Neural progenitor cell (in vitro differentiated cells): ENCODE results near the gene METTL25B. TPM values are rescaled to one million over a fixed set of nuclear protein-coding genes. Genes with fewer than 3 reads are reported as not detected.

Experiments used
- DNase-seq: peaks from one replicate; pipeline ENCODE4 v3.0.0-alpha.2; 2016; ENCODE audit warnings: low spot score
- H2AFZ ChIP-seq: fragments of 200-600 bp; sonication (generic); replicated peaks from 2 replicates; pipeline ENCODE4 v1.6.1; 2016; ENCODE audit warnings: antibody characterized with exemption
- H3F3A ChIP-seq: fragments of 200-600 bp; sonication (generic); 2 replicates; pipeline ENCODE4 v1.6.1; 2016; ENCODE audit warnings: antibody characterized with exemption, low read depth
- H3K27ac ChIP-seq: fragments of 200-600 bp; sonication (generic); 2 replicates; pipeline ENCODE4 v1.5.1; 2016; ENCODE audit warnings: mild to moderate bottlenecking
- H3K27me3 ChIP-seq: fragments of 200-600 bp; sonication (generic); 2 replicates; pipeline ENCODE4 v1.6.1; 2016; ENCODE audit warnings: mild to moderate bottlenecking, moderate library complexity
- H3K36me3 ChIP-seq: fragments of 200-600 bp; sonication (generic); 2 replicates; pipeline ENCODE4 v1.5.1; 2016
- H3K4me1 ChIP-seq: fragments of 200-600 bp; sonication (generic); 2 replicates; pipeline ENCODE4 v1.6.1; 2016; ENCODE audit warnings: mixed run types
- H3K4me2 ChIP-seq: fragments of 200-600 bp; sonication (generic); 2 replicates; pipeline ENCODE4 v1.6.1; 2016
- H3K4me3 ChIP-seq: fragments of 200-600 bp; sonication (generic); 2 replicates; pipeline ENCODE4 v1.5.1; 2016
- H3K79me2 ChIP-seq: fragments of 200-600 bp; sonication (generic); 2 replicates; pipeline ENCODE4 v1.6.1; 2016; ENCODE audit warnings: low read depth
- H3K9ac ChIP-seq: fragments of 200-600 bp; sonication (generic); 2 replicates; pipeline ENCODE4 v1.6.1; 2016
- H3K9me3 ChIP-seq: fragments of 200-600 bp; sonication (generic); 2 replicates; pipeline ENCODE4 v1.5.1; 2016; ENCODE audit warnings: low read depth
- H4K20me1 ChIP-seq: fragments of 200-600 bp; sonication (generic); 2 replicates; pipeline ENCODE4 v1.6.1; 2016; ENCODE audit warnings: low read depth
- H3K27ac Mint-ChIP-seq: 3 replicates; pipeline ENCODE4 v1.8.0; 2021; ENCODE audit warnings: mixed read lengths
- H3K27me3 Mint-ChIP-seq: 2 replicates; pipeline ENCODE4 v1.8.0; 2022; ENCODE audit warnings: low read depth, mild to moderate bottlenecking, inconsistent platforms, moderate library complexity, mixed read lengths; ENCODE audit not compliant: insufficient read depth
- H3K36me3 Mint-ChIP-seq: 3 replicates; pipeline ENCODE4 v1.8.0; 2021; ENCODE audit warnings: mixed read lengths
- H3K4me1 Mint-ChIP-seq: 3 replicates; pipeline ENCODE4 v1.8.0; 2021; ENCODE audit warnings: mixed read lengths
- H3K4me3 Mint-ChIP-seq: 3 replicates; pipeline ENCODE4 v1.8.0; 2021; ENCODE audit warnings: mild to moderate bottlenecking, moderate library complexity, mixed read lengths
- H3K9me3 Mint-ChIP-seq: 3 replicates; pipeline ENCODE4 v1.8.0; 2020; ENCODE audit warnings: mixed read lengths
- EZH2 ChIP-seq: fragments of 200-600 bp; sonication (generic); IDR thresholded peaks from 2 replicates; pipeline ENCODE4 v1.6.1; 2017; ENCODE audit warnings: antibody characterized with exemption, mild to moderate bottlenecking, moderate library complexity
- EZH2phosphoT487 ChIP-seq: fragments of 200-600 bp; sonication (generic); IDR thresholded peaks from 2 replicates; pipeline ENCODE4 v1.6.1; 2017; ENCODE audit warnings: antibody characterized with exemption
- total RNA-seq: library from RNA; depleted of rRNA; stranded (reverse); fragments of >200 nt; gene quantifications from 2 replicates; pipeline ENCODE4 v1.2.3, GENCODE V29; 2015; ENCODE audit warnings: low replicate concordance
- TF ChIP-seq, protein P1 (sequence below): fragments of 200-600 bp; sonication (generic); IDR thresholded peaks from 2 replicates; pipeline ENCODE4 v1.5.1; 2017; ENCODE audit warnings: antibody characterized with exemption, mild to moderate bottlenecking

METTL25B gene
- total RNA-seq, 1 donor from 2014 or later = 21.4 TPM

DNA sequence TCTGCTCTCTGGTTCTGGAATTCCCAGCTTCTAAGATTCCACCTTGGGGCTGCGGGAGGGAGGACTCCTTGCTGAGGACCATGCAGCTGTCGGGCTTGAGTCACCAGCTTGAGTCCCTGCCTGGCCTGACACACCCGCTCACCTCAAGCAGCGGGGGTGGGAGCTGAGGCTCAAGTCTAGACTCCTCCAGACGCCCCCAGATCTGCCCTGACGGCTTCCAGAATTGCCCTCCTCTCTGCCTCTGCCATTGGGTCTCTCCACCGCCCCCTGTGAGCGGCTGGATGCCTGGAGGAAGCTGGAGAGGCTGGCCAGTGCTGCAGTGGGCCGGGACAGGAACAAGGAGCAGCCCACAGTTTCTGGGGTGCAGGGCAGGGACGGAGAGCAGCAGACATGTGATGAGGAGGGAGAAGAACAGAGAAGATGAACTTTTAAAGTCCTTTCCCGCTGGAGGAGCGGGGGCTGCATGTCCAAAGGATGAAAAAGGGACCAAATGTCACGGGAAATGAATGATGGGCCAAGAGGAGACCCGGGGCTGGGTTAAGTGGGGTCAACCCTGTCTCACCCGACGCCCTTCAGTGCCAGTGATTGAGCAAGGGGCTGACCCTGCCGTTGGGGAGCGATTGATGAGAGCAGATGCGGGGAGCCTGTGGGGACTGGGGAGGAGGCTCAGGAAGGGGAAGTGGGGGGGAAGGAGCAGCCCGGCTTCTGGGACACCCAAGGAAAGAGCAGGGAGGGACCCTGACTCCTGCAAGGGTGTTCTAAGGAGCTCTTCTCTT, 36.4 kb upstream of the METTL25B start:
- no peak overlapping the region for H3K27ac ChIP-seq
- H3K9ac ChIP-seq = no peak overlapping the region
- Mint-ChIP-seq H3K4me1 (peaks cover 64% of the 10 kb centered on the region), H3K27ac (peak overlapping the region; percentile 17), H3K9me3 (no peaks in the 10 kb centered on the region), H3K36me3 (peaks cover 1% of the 10 kb centered on the region), H3K4me3 (peak overlapping the region; percentile 42), H3K27me3 (peaks cover 18% of the 10 kb centered on the region)
- H3F3A ChIP-seq = peaks cover 57% of the 10 kb centered on the region
- TF ChIP-seq, protein P1, sequence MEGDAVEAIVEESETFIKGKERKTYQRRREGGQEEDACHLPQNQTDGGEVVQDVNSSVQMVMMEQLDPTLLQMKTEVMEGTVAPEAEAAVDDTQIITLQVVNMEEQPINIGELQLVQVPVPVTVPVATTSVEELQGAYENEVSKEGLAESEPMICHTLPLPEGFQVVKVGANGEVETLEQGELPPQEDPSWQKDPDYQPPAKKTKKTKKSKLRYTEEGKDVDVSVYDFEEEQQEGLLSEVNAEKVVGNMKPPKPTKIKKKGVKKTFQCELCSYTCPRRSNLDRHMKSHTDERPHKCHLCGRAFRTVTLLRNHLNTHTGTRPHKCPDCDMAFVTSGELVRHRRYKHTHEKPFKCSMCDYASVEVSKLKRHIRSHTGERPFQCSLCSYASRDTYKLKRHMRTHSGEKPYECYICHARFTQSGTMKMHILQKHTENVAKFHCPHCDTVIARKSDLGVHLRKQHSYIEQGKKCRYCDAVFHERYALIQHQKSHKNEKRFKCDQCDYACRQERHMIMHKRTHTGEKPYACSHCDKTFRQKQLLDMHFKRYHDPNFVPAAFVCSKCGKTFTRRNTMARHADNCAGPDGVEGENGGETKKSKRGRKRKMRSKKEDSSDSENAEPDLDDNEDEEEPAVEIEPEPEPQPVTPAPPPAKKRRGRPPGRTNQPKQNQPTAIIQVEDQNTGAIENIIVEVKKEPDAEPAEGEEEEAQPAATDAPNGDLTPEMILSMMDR = peak; percentile 14
- TF ChIP-seq EZH2 = no peak
- no peaks in the 10 kb centered on the region for H3K36me3 ChIP-seq
- DNase-seq = peak; percentile 70
- peak overlapping the region; percentile 84 for H3K4me2 ChIP-seq
- no peaks in the 10 kb centered on the region for H3K79me2 ChIP-seq
- H3K27me3 ChIP-seq = peaks cover 15% of the 10 kb centered on the region
- no peaks in the 10 kb centered on the region for H4K20me1 ChIP-seq
- H3K4me3 ChIP-seq = peak overlapping the region; percentile 32
- no peaks in the 10 kb centered on the region for H3K9me3 ChIP-seq
- peaks cover 53% of the 10 kb centered on the region for H3K4me1 ChIP-seq
- H2AFZ ChIP-seq = no peak overlapping the region

DNA sequence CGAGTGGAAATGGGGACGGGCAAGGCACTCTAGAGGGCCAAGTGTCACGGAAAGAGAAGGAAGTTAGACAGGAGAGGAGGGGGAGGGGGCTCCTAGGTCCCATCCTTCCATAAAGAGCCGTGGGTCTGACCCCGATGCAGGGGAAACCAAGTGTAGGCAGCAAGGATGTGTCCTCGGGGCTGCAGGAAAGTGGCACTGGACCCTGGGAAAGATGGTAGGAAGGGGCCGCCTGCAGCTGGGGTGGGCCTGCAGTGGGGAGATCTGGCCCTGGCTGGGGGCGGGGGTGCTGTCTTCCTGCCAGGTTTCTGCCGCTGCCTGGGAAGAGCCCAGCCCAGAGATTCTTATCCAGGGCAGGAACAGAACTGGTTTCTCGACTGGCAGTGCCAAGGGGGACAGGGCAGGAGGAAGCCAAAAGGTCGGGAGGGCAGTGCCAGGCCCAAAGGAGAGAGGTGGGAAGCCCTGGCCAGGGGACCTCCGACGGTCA, 35.8 kb upstream of the METTL25B start:
- H2AFZ ChIP-seq = no peak overlapping the region
- Mint-ChIP-seq H3K27me3 (peaks cover 19% of the 10 kb centered on the region), H3K4me3 (peak overlapping the region; percentile 42), H3K9me3 (no peaks in the 10 kb centered on the region), H3K27ac (peak overlapping the region; percentile 97), H3K4me1 (peaks cover 69% of the 10 kb centered on the region), H3K36me3 (peaks cover 2% of the 10 kb centered on the region)
- H3K4me2 ChIP-seq = peak overlapping the region; percentile 84
- H3K9me3 ChIP-seq = no peaks in the 10 kb centered on the region
- H3K4me3 ChIP-seq = peak overlapping the region; percentile 32
- H3F3A ChIP-seq = peaks cover 61% of the 10 kb centered on the region
- H3K4me1 ChIP-seq = peaks cover 53% of the 10 kb centered on the region
- H3K9ac ChIP-seq = no peak overlapping the region
- no peak for DNase-seq
- H3K79me2 ChIP-seq = no peaks in the 10 kb centered on the region
- no peak for TF ChIP-seq EZH2
- TF ChIP-seq, protein P1 = no peak
- TF ChIP-seq EZH2phosphoT487 = no peak
- H3K27ac ChIP-seq = no peak overlapping the region
- H3K36me3 ChIP-seq = no peaks in the 10 kb centered on the region
- H3K27me3 ChIP-seq = peaks cover 15% of the 10 kb centered on the region
- H4K20me1 ChIP-seq = no peaks in the 10 kb centered on the region

DNA sequence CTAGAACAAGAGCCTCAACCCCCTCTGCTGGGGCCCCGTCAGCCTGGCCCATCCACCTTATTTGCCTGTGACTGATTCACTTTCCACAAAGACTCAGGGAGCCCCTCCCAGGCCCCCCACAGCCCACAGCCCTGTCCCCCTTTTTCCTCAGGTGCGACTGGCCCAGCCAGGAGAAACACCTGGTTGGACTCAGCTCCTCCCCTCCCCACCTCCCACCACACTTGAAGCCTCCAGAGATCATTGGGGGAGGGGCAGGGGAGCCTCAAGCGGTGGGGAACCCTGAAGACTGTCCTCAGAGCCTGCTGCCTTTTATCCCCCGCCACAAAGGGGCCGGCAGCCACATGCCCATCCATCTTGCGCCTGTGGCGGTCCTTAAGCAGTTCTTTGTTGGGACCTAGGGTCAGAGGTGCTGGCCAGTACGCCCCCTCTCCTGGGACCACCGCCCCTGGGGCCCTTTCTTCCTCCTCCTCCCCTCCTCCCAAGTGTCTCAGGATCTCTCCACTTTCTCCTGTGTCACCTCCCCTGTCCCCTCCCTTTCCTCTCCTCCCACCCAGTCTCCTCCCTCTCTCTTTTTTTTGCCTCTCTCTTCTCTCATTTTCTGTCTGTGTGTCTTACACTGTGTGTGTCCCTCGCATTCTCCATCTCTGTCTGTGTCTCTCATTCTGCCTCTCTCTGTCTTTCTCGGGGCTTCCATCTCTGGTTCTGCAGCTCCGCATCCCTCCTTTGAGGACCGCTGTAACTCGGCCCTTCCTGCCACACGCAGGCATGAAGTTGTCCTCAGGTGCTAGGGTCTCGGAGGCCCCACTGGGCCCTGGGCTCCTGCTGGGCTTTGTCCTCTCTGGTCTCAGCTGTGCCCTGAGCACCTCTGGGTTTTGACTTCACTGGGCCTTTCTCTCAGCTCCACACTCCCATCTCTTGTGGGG, 35.1 kb upstream of the METTL25B start:
- DNase-seq = peak; percentile 94
- H3K4me1 Mint-ChIP-seq = peaks cover 74% of the 10 kb centered on the region
- H3K4me2 ChIP-seq = peak overlapping the region; percentile 84

More for the DNA sequence above, 35.1 kb upstream of the METTL25B start:
- peaks cover 53% of the 10 kb centered on the region for H3K4me1 ChIP-seq
- H3K27ac Mint-ChIP-seq = peak overlapping the region; percentile 97
- H3K9ac ChIP-seq = no peak overlapping the region
- TF ChIP-seq EZH2phosphoT487 (no peak), EZH2 (no peak)
- TF ChIP-seq, protein P1 = no peak
- no peaks in the 10 kb centered on the region for H3K9me3 ChIP-seq
- H3K27me3 Mint-ChIP-seq = peaks cover 20% of the 10 kb centered on the region
- H3K36me3 ChIP-seq = no peaks in the 10 kb centered on the region
- no peak overlapping the region for H2AFZ ChIP-seq
- peak overlapping the region; percentile 32 for H3K4me3 ChIP-seq
- H3K27me3 ChIP-seq = peaks cover 15% of the 10 kb centered on the region
- no peaks in the 10 kb centered on the region for H3K9me3 Mint-ChIP-seq
- no peaks in the 10 kb centered on the region for H4K20me1 ChIP-seq
- no peaks in the 10 kb centered on the region for H3K79me2 ChIP-seq
- peak overlapping the region; percentile 42 for H3K4me3 Mint-ChIP-seq
- H3F3A ChIP-seq = peaks cover 61% of the 10 kb centered on the region
- H3K27ac ChIP-seq = peak overlapping the region; percentile 60
- peaks cover 8% of the 10 kb centered on the region for H3K36me3 Mint-ChIP-seq
